Activated T-cell treated with anti-CD3 and anti-CD28 coated beads for 48 hours (primary cell): ENCODE data around the gene FRMPD4.
"Not testable (repeated sequence)": the region's sequence is repeated elsewhere in the genome, so short reads cannot be mapped to it uniquely, and the experiment has no call there.

ENCODE experiments used
- DNase-seq: peaks from one replicate; pipeline ENCODE4 v3.0.0-alpha.2; 2020; ENCODE audit warnings: low read depth

Gene FRMPD4

GRCh38 chrX:12538096-12538495 is 399.8 kb downstream of the FRMPD4 start:
- not testable (repeated sequence) for DNase-seq

GRCh38 chrX:12542251-12542650 is 404.0 kb downstream of the FRMPD4 start:
- DNase-seq: not testable (repeated sequence)

- no peak for DNase-seq
Observed at GRCh38 chrX:12548341-12548740, 410.1 kb downstream of the FRMPD4 start.

- DNase-seq: no peak
Observed at GRCh38 chrX:12548746-12549145, 410.5 kb downstream of the FRMPD4 start.

GRCh38 chrX:12554206-12554605 is 415.9 kb downstream of the FRMPD4 start:
- DNase-seq: no peak

GRCh38 chrX:12563121-12563520 is 424.8 kb downstream of the FRMPD4 start:
- no peak for DNase-seq

GRCh38 chrX:12564221-12564620 is 425.9 kb downstream of the FRMPD4 start:
- no peak for DNase-seq

GRCh38 chrX:12567857-12568256 is 429.6 kb downstream of the FRMPD4 start:
- DNase-seq: no peak

- DNase-seq: no peak
Observed at GRCh38 chrX:12570859-12571501, 432.7 kb downstream of the FRMPD4 start.

- no peak for DNase-seq
Observed at GRCh38 chrX:12579311-12579710, 441.0 kb downstream of the FRMPD4 start.

GRCh38 chrX:12580548-12580947 is 442.3 kb downstream of the FRMPD4 start:
- no peak for DNase-seq

- DNase-seq: no peak
Observed at GRCh38 chrX:12581546-12581945, 443.3 kb downstream of the FRMPD4 start.

- no peak for DNase-seq
Observed at GRCh38 chrX:12582649-12583048, 444.4 kb downstream of the FRMPD4 start.

GRCh38 chrX:12583543-12583942 is 445.3 kb downstream of the FRMPD4 start:
- no peak for DNase-seq

- no peak for DNase-seq
Observed at GRCh38 chrX:12595720-12596119, 457.4 kb downstream of the FRMPD4 start.

- no peak for DNase-seq
Observed at GRCh38 chrX:12610079-12610478, 471.8 kb downstream of the FRMPD4 start.

- no peak for DNase-seq
Observed at GRCh38 chrX:12611471-12611870, 473.2 kb downstream of the FRMPD4 start.

GRCh38 chrX:12614266-12614665 is 476.0 kb downstream of the FRMPD4 start:
- DNase-seq: no peak

- no peak for DNase-seq
Observed at GRCh38 chrX:12615061-12615460, 476.8 kb downstream of the FRMPD4 start.

GRCh38 chrX:12617241-12617640 is 479.0 kb downstream of the FRMPD4 start:
- DNase-seq: no peak

GRCh38 chrX:12647230-12647629 is 509.0 kb downstream of the FRMPD4 start:
- DNase-seq: no peak

- no peak for DNase-seq
Observed at GRCh38 chrX:12648995-12649394, 510.7 kb downstream of the FRMPD4 start.

- DNase-seq: no peak
Observed at GRCh38 chrX:12657433-12657832, 519.2 kb downstream of the FRMPD4 start.

- DNase-seq: no peak
Observed at GRCh38 chrX:12657881-12658280, 519.6 kb downstream of the FRMPD4 start.

- no peak for DNase-seq
Observed at GRCh38 chrX:12661464-12661863, 523.2 kb downstream of the FRMPD4 start.
